HUES48 (cell line): Measurements from ENCODE around the gene LRP1B.

Source experiments
- H3K27ac ChIP-seq: one replicate; pipeline ENCODE4 v1.7.0; 2013; ENCODE audit warnings: low read depth, low read length, inconsistent platforms
- H3K27me3 ChIP-seq: 2 replicates; pipeline ENCODE4 v1.6.1; 2013; ENCODE audit warnings: mild to moderate bottlenecking, low read length; ENCODE audit not compliant: control insufficient read depth, insufficient read depth
- H3K36me3 ChIP-seq: 2 replicates; pipeline ENCODE4 v1.6.1; 2013; ENCODE audit warnings: low read length; ENCODE audit not compliant: control insufficient read depth, insufficient read depth
- H3K4me1 ChIP-seq: 2 replicates; pipeline ENCODE4 v1.6.1; 2013; ENCODE audit warnings: mild to moderate bottlenecking, low read length; ENCODE audit not compliant: control insufficient read depth, insufficient read depth
- H3K4me3 ChIP-seq: 2 replicates; pipeline ENCODE4 v1.5.1; 2013; ENCODE audit warnings: mild to moderate bottlenecking, low read depth, low read length
- H3K9ac ChIP-seq: 2 replicates; pipeline ENCODE4 v1.6.1; 2013; ENCODE audit warnings: mild to moderate bottlenecking, low read depth, low read length, moderate library complexity
- H3K9me3 ChIP-seq: 2 replicates; pipeline ENCODE4 v1.6.1; 2013; ENCODE audit warnings: low read length; ENCODE audit not compliant: control insufficient read depth, insufficient read depth

Gene LRP1B

DNA sequence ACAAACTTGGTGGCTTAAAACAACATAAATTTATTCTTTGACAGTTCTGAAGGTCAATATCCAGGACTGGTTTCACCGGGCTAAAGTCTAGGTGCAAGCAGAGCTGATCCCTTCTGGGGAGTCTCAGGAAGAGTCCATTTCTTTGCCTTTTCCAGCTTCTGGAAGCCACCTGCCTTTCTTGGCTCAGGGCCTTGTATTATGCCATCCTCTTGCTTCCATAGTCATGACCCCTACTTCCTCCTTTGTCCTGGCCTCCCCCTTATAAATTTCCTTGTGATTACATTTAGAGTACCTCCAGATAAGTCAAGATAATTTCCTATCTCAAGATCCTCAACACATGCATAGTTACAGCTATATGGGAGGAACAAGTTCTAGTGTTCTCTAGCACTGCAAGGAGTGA, 1089.5 kb downstream of the LRP1B start:
- no peaks in the 10 kb centered on the region for H3K9me3 ChIP-seq
- H3K4me3 ChIP-seq, result no peak overlapping the region
- H3K27ac ChIP-seq, result no peak overlapping the region
- no peak overlapping the region for H3K9ac ChIP-seq
- H3K4me1 ChIP-seq, result peaks cover 3% of the 10 kb centered on the region
- H3K27me3 ChIP-seq, result no peaks in the 10 kb centered on the region
- no peaks in the 10 kb centered on the region for H3K36me3 ChIP-seq

DNA sequence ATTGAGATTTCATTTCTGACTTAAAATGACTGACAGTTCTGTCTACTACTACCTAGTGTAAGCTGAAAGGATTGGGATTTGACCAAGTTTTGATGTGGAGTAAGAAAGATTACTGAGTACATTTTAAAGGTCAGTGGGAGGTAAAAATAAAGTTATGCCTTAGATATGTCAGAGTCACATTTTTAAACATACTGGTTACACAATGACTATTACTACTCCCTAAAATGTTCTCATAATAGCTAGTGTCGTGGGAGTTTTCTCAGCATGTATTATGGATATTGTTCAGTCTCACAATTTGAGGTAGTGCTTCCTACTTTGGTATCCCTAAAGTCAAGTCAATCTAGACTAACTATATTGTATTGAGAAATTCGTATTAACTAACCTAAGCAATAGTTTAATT, 1092.5 kb downstream of the LRP1B start:
- no peak overlapping the region for H3K4me3 ChIP-seq
- no peaks in the 10 kb centered on the region for H3K9me3 ChIP-seq

DNA sequence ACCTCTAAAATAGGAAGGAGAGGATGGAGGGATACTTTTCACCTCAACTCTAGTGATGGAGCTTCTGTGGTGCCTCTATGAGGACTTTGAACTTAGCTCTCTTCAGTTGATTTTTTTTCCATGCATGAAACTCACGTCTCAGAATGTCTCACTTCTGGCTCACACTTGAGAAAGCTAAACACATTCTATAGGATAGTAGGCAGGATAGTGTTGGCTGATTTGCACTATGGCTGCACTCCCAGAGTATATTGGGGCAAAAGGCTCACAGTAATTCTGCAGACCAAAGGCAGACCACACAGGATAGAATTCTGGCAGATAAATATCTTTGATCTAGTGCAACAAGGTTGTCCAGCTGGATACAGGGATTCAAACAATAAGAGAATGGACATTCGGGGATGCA, 1093.5 kb downstream of the LRP1B start:
- peaks cover 14% of the 10 kb centered on the region for H3K4me1 ChIP-seq
- H3K36me3 ChIP-seq, result no peaks in the 10 kb centered on the region
- H3K27ac ChIP-seq, result no peak overlapping the region
- H3K9me3 ChIP-seq, result no peaks in the 10 kb centered on the region
- no peaks in the 10 kb centered on the region for H3K27me3 ChIP-seq
- no peak overlapping the region for H3K9ac ChIP-seq
- no peak overlapping the region for H3K4me3 ChIP-seq

More for the DNA sequence above, 1092.5 kb downstream of the LRP1B start:
- Histone ChIP-seq H3K27me3 (no peaks in the 10 kb centered on the region), H3K4me1 (peaks cover 10% of the 10 kb centered on the region), H3K9ac (no peak overlapping the region), H3K36me3 (no peaks in the 10 kb centered on the region), H3K27ac (no peak overlapping the region)

DNA sequence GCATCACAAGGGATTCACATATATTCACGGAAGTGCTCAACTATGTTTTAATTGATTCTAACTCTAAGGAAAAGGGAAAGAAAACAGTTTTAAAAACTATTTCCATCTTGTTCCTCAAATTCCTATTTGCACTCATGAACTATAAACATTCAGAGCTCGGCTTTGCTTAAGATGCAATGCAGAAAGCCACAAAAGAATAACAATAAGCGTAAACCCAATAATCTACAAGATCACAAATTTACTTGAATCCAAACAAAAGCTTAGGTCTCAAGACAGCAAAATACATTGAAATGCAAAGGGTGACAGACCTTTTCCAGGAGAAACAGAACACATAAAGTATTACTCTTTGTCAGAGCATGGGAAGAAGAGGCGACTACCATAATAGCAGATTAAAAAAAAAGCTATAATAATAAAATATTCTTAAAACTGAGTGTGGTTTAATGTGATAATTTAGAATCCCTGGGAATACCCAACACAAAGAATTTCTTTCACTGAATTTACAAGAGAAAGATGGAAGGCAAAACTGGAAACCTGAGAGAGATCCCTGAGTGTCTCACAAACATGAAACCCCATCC, 1094.9 kb downstream of the LRP1B start:
- no peaks in the 10 kb centered on the region for H3K9me3 ChIP-seq
- no peak overlapping the region for H3K9ac ChIP-seq
- H3K27me3 ChIP-seq, result no peaks in the 10 kb centered on the region
- H3K36me3 ChIP-seq, result no peaks in the 10 kb centered on the region
- peaks cover 14% of the 10 kb centered on the region for H3K4me1 ChIP-seq
- H3K27ac ChIP-seq, result no peak overlapping the region
- H3K4me3 ChIP-seq, result no peak overlapping the region

DNA sequence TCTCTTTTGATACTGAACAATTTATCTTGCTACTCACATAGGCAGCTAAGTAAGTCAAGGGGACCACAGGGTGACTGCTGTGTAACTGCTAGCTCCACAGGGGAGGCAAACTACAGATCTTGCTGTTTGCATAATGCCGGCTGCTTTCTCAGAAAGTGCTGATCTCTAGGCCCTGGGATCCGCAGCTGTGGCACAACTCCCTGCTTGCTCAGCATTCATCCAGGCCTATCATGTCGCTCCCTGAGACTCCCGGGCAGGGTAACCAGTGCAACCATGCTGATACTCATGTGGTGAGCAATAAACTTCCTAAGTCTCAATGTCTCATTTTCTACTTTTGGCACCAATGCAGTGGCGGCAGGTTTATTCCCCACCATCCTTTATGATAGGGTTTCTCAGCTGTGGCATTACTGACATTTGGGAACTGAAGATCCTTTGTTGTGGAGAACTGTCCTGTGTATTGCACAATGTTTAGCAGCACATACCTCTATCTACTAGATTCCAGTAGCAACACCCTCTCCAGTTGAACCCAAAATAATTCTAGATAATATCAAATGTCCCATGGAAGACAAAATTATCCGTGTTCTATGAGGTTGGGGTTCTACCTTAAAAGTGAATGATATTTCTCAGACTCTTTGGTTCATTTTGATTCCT, 1101.3 kb downstream of the LRP1B start:
- Histone ChIP-seq H3K9ac (no peak overlapping the region), H3K27me3 (no peaks in the 10 kb centered on the region), H3K4me1 (peaks cover 18% of the 10 kb centered on the region), H3K9me3 (no peaks in the 10 kb centered on the region), H3K36me3 (no peaks in the 10 kb centered on the region), H3K27ac (no peak overlapping the region), H3K4me3 (no peak overlapping the region)

DNA sequence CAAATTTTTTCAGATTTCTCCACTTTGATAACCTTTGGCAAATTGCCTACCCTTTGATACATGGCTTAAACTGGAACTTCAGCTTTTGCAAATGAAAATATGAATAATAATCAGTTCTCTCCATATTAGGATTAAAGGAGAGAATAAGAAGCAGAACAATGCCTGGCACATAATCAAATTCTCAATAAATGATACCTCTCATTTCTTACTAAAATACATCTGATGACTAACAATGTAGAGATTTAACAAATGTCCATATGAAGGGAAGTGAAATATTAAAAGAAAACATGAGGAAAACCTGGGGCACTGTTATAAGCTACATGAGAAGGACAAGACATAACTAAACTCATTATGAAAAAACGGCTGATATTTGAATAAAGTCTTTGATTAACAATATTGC, 1103.6 kb downstream of the LRP1B start:
- Histone ChIP-seq H3K9ac (no peak overlapping the region), H3K27me3 (no peaks in the 10 kb centered on the region), H3K4me3 (no peak overlapping the region), H3K9me3 (no peaks in the 10 kb centered on the region), H3K36me3 (no peaks in the 10 kb centered on the region), H3K4me1 (peaks cover 14% of the 10 kb centered on the region), H3K27ac (no peak overlapping the region)

DNA sequence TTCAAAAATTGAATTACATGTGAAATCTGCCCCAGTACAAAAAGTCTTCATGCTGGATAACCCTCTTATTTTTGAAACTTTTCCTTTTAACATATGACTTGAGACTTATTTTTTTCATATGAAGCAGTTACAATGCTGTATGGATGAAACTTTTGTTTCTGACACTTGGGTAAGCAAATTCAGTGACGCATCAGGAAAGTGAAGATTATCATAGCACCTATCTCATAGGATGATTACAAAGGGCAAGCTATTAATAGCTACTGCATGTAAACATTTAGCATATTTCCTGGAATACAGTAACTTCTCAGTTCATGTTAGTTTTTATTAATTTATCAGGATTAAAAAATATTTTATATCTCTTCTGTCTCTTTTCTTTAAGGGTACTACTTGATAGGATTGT, 1109.2 kb downstream of the LRP1B start:
- Histone ChIP-seq H3K36me3 (no peaks in the 10 kb centered on the region), H3K27ac (no peak overlapping the region), H3K27me3 (no peaks in the 10 kb centered on the region), H3K4me3 (no peak overlapping the region), H3K4me1 (no peaks in the 10 kb centered on the region), H3K9ac (no peak overlapping the region), H3K9me3 (no peaks in the 10 kb centered on the region)

DNA sequence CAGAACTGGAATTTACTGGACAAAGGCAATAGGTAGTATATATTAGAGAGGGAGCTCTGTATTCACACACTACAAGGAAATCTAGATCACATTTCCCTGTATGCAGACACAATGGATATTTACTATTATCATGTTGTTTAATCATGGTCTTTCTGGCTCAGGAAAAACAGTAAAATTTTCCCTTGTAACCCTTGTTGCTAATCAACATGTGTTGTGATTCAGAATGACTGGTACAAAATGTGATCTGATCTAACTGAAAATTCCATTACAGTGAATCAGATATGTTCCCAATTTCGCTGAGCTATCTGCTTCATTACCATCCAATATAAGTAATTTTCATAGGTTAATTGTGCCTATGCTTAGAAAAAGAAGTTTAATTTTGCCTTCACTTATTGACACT, 1109.7 kb downstream of the LRP1B start:
- no peak overlapping the region for H3K27ac ChIP-seq
- no peaks in the 10 kb centered on the region for H3K27me3 ChIP-seq
- H3K36me3 ChIP-seq, result no peaks in the 10 kb centered on the region
- H3K4me3 ChIP-seq, result no peak overlapping the region
- no peaks in the 10 kb centered on the region for H3K9me3 ChIP-seq
- no peak overlapping the region for H3K9ac ChIP-seq
- no peaks in the 10 kb centered on the region for H3K4me1 ChIP-seq

DNA sequence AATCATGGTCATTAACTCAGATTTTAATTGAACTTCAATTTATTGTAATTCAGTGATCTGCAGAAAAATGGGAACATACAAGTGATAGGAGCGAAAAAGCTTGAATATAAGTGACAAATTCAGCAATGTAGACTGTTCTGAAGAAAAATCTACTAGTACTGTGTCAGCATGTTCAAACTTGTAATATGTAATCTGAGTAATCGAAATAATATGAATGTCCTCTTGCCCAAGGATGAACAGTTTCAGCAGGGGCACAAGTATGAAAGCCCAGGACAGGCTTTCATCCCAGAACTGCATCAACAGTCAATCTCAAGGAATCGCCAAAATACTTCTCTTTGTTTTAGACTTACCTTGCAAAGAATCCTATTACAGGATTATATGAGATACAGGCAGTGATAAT, 1110.5 kb downstream of the LRP1B start:
- 0 out of 2 replicates have a peak, but pooled peaks cover under 1% of the 10 kb centered on the region for H3K4me1 ChIP-seq
- no peak overlapping the region for H3K9ac ChIP-seq
- H3K27ac ChIP-seq, result no peak overlapping the region
- no peak overlapping the region for H3K4me3 ChIP-seq
- H3K36me3 ChIP-seq, result no peaks in the 10 kb centered on the region
- H3K9me3 ChIP-seq, result no peaks in the 10 kb centered on the region
- no peaks in the 10 kb centered on the region for H3K27me3 ChIP-seq

GRCh38 chr2:141015341-141016047, 1115.3 kb downstream of the LRP1B start:
- Histone ChIP-seq H3K27me3 (no peaks in the 10 kb centered on the region), H3K27ac (no peak overlapping the region), H3K36me3 (no peaks in the 10 kb centered on the region), H3K4me3 (no peak overlapping the region), H3K4me1 (peaks cover 14% of the 10 kb centered on the region; the same call in 1 of the 2 replicates), H3K9me3 (no peaks in the 10 kb centered on the region), H3K9ac (no peak overlapping the region)

DNA sequence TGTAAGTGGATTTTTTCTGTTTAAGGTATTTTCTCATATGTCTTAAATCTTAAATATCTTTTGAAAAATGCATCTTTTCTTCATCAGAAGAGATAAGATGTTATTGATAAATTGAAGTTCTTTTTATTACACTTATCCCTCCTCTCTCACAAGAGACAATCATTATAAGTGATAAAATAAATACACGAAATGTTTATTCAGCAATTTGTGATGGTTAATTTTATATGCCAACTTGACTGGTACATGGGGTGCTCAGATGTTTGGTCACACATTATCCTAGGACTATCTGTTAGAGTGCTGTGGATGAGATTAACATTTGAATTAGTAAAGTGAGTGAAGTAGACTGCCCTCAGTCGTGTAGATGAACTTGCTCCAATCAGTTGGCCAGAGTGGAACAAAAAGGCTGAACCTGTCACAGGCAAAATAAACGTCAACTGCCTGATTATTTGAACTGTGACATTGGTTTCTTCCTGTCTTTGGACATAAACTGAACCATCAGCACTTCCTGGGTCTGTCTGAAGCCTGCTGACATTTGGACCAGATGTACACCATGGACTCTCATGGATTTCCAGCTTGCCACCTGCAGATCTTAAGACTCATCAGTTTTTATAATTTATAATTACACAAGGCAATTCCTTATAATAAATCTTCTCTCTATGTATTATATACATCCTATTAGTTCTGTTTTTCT, 1126.7 kb downstream of the LRP1B start:
- no peak overlapping the region for H3K4me3 ChIP-seq
- peaks cover 11% of the 10 kb centered on the region for H3K4me1 ChIP-seq
- H3K27me3 ChIP-seq, result no peaks in the 10 kb centered on the region
- no peaks in the 10 kb centered on the region for H3K9me3 ChIP-seq
- no peaks in the 10 kb centered on the region for H3K36me3 ChIP-seq
- H3K9ac ChIP-seq, result no peak overlapping the region
- no peak overlapping the region for H3K27ac ChIP-seq
